ENCODE results near the gene SPA17.

The SPA17 gene

GRCh38 chr11:124673333-124674167, at the start of gene SPA17, which contains the start of gene SIAE:
Gene SPA17, plus strand, starts transcription at chr11:124673904. Its CDS starts 1,361 bp downstream, at chr11:124675265.
Gene SIAE, minus strand, starts transcription at chr11:124673739. Its CDS starts 31 bp downstream, at chr11:124673708.
- DNase-seq, result peak; percentile 67 to 88

DNA sequence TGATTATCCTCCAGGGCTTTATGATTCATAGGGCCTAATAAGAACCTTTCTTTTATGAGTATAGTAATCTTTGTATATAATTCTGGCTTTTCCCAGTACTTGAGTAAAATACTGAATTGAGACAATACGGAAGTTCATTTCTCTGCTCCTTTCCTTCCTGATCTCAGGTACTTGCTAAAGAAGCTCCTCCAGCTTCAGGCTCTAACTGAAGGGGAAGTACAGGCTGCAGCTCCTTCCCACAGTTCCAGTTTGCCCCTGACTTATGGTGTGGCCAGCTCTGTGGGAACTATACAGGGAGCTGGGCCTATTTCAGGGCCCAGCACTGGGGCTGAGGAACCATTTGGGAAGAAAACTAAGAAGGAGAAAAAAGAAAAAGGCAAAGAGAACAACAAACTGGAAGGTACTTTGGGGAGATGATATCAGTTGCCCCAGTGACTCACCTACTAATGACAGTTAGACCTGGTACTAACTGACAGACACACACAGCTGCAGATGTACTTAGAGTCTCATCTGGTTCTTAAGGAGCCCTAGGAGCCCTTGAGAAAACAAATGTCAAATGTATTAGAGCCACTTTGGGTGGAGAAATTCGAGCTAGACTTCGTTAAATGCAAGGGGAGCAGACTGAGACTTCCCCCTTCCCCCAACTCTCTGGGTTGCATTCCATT, 48.1 kb upstream of the SPA17 start:
- no peak for DNase-seq

- no peak for DNase-seq
Measured at GRCh38 chr11:124627546-124627945, 46.2 kb upstream of the SPA17 start.

GRCh38 chr11:124629961-124630360, 43.7 kb upstream of the SPA17 start:
- no peak for DNase-seq

GRCh38 chr11:124633355-124633754, 40.3 kb upstream of the SPA17 start:
- no peak for DNase-seq

GRCh38 chr11:124635932-124636331, 37.8 kb upstream of the SPA17 start:
- no peak for DNase-seq

GRCh38 chr11:124638500-124638899, 35.2 kb upstream of the SPA17 start:
- DNase-seq, result no peak

DNA sequence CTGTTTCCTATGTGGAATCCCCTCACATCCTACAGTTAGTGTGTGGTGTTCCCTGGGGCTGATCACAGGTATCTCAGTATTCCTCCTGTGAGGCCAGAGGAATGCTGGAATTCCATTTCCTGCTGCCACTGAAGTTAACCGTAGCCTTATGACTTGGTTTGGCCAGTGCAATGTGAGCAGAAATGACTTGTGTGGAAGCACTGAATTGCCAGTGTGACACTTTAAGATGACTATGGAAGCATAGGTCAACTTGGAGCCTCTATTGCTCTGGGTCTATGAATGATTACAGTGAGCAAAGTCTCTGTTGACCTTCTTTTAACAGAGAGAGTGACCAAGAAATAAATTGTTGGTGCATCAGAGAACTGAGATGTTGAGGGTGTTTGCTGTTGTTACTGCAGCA, 34.5 kb upstream of the SPA17 start:
- DNase-seq, result no peak

GRCh38 chr11:124640666-124641065, 33.0 kb upstream of the SPA17 start:
- no peak for DNase-seq

DNA sequence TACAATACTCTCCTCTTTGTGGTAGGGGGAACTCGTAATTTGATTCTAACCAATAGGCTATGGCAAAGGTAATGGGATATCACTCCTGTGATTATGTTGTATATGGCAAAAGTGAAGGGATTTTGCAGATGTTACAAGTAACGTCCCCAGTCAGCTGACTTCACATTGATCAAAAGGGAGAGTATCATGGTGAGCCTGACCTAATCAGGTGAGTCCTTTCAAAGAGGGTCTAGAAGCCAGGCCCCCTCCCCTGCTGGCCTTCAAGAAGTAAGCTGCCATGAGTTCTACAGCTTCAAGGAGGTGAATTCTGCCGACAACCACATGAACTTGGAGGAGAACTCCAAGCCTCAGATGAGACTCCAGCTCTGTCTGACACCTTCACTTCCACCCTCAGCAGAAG, 31.1 kb upstream of the SPA17 start:
- DNase-seq, result no peak

- DNase-seq, result no peak
Measured at GRCh38 chr11:124643042-124643604, 30.6 kb upstream of the SPA17 start.

DNA sequence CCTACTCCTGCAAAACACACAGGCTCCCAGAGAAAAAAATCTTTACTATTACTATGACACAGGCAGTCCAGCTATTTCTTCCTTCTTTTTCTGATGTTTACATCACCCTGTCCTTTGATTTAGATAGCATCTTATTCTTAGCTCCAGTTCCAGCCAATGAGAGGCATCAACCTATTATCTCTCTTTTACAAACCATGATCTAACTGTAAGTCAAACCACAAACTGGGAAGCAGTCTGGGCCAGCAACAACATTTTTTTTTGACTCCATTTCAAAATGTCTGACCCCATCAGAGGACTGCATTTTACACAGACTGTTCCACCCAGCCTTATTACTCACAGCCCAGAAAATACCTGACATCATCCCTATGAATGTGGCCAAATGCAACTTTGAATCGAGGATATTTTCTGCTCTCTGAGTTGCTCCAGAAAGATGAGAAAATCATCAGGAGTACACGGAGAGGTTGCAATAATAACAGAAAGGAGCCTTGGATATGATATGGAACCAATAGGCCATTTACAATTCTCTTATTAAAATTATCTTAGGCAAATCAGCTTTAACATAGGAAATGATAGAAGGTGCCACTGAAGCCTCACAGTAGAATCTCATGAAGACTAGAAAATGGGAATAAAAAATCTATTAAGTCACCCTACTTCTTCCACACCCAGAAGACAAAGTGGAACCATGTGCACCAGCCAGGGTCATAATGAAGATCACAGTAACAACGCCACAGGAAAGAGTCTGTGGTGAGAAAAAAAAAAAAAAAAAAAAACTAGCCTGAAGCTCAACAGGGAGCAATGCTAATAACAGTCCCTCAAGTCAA, 29.9 kb upstream of the SPA17 start:
- DNase-seq, result no peak

- peak in 1 of 2 donors; percentile 29 for DNase-seq
Measured at GRCh38 chr11:124644426-124645280, 29.1 kb upstream of the SPA17 start.

DNA sequence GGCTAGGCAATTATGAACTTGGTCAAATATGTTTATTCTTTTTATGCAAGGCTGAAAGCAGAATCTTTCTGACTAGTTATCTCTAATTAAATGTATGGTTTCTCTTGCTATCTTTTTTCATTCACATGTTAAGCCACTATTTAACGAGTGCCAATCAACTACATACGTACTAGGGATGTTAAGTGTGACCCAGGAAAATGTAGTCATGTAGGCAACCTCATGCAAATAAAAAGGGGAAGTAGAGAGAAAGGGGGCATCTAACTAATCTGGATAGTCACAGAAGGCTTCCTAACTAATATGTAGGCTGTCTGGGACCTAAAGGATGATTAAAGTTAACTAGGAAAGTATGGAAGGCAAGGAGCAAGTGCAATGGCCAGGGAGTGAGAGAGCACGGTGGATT, 27.6 kb upstream of the SPA17 start:
- peak in 1 of 2 donors; percentile 13 for DNase-seq

GRCh38 chr11:124648610-124649009, 25.1 kb upstream of the SPA17 start:
- no peak for DNase-seq

DNA sequence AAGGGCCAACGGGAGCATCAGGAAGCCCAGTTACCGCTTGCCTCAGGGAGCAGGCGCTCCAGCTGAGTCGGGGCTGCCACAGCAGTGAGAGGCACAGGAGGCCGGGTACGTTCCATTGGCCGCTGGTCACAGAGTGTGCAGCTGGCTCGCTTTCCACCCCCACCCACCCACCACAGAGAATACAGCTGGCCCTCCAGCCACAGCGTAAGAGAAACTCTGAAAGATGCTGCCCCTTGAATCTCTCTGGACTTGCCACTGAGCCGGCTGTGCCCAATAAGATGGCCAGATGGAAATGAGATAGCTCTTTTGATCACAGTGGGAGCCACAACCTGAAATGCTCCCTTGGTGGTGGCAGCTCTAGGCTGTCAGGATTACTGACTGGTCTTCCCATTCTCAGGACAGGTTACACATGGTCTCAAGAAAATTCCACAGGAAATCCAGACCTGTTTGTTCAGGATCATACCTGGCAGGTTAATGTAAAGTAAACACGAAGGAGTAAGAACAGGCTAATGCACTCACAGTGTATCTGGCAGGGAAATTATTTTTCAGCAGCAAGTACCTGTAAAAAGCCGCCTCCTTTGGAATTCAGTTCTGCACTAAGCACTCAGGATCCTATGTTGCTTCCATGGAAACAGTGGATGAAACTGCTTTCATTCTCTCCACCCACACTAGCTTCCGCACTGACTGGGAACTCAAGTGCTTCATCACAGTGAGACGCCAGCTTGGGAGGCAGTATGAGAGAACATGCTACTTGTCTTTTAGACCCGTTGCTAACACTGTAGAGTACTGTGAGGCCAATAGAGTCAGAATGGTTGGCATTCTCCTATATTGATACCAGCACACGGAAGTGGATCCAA, 16.7 kb upstream of the SPA17 start:
- DNase-seq, result no peak

DNA sequence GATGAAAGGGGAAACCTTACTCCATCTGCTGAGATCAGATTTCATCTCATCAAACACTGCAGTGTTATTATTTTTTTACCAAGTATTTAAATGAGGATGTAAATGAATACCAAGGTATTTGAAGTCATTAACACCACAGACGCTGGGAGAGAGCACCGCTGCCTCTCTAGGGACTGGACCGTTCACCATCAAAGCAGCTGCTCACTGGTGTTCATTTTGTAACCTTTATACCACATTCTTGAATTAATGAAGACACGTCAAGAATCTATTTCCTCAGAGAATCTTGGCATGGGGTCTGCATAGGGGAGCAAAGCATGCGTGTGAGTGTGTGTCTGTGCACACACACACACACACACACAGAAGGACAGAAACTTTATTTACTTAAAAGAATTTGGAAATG, 15.8 kb upstream of the SPA17 start:
- DNase-seq, result no peak

- no peak for DNase-seq
Measured at GRCh38 chr11:124658501-124658900, 15.2 kb upstream of the SPA17 start.

- no peak for DNase-seq
Measured at GRCh38 chr11:124658986-124659385, 14.7 kb upstream of the SPA17 start.

DNA sequence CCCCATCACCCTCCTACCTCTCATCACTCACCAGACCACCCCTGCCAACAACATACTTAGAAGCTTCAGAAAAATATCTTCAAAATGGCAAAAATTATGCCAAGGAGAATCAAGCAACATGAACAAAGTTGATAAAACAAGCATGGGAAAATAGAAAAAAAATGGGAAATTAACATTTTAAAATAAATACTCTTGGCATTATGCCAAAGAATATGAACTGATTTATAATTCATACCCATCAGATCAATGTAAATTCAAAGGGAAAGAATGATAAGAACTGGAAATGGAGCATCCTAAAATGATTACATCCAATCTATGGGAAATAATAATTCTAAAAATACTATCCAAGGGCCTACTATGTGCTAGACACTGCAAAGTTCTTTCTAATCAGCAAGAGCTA, 12.2 kb upstream of the SPA17 start:
- no peak for DNase-seq

DNA sequence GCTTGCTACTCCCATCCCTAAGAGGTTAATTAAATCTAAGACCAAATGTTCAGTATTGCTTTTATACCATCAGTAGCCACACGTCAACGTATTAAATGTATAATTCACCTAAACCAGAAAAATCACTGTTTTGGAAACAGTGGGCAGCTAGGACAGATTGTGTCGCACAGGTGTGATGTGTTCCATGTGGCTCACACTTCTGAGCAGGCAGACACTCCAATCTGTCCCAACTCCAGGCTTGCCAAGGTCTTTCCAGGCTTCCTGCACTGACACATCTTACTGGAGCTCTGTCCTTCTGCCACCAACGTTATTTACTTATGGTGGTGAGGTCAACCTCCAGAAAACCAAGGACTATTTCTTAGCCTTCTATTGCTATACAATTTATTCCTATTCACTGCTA, 11.6 kb upstream of the SPA17 start:
- DNase-seq, result no peak
